HG02885 (cell line): ENCODE measurements around the gene MEDAG.

Experiments
- ATAC-seq: cut with Tn5 transposase; IDR thresholded peaks from one replicate; pipeline ENCODE4 v1.9.1; 2021; ENCODE audit warnings: mild to moderate bottlenecking; ENCODE audit not compliant: unreplicated experiment, poor library complexity

The MEDAG gene

DNA sequence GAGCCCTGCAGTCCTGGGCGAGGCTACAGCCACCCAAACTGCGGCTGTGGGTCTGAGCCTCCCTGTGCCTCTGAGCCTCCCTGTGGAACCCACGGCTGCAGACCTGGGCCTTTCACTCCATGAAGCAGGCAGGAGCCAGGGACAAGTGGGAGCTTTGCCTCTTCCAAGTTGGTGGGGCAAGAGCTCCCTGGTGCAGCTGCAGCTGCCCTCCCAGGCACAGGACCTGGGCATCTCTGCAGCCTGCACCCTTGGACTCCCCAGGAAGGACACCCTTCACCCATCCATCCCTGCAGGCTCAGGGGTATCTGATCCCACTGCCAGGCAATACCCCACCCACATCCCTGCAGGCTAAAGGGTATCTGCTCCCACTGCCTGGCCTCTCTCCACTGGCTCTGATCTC is 28.7 kb downstream of the MEDAG start:
- no peak for ATAC-seq

DNA sequence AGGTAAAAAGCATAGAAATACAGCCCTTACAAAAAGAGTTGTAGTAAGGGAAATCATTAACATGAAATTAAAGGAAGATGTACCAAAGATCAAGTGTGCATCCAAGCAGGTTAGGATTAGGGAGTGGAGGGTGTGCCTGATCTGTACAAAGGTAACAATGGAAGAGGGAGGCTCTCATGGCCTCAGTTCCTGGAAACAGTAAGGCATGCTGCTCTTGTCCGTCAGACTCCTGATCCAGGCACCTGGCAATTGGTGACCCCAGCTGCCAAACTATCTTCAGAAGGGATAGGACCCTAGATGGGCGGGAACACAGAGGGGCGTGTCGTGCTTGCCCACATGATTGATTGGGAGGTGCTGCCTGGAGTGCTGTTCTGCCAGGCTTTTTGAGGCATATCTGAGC is 30.9 kb downstream of the MEDAG start:
- ATAC-seq = no peak

DNA sequence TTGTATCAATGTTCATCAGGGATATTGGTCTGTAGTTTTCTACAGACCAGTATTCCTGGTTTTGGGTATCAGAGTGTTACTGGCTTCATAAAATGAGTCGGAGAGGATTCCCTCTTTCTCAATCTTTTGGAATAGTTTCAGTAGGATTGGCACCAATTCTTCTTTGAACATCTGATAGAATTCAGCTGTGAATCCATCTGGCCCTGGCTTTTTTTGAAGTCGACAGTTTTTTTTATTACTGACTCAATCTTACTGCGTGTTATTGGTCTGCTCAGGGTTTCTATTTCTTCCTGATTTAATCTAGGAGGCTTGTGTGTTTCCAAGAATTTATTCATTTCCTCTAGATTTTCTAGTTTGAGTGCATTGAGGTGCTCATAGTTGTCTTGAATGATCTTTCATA is 37.8 kb downstream of the MEDAG start:
- ATAC-seq = no peak

DNA sequence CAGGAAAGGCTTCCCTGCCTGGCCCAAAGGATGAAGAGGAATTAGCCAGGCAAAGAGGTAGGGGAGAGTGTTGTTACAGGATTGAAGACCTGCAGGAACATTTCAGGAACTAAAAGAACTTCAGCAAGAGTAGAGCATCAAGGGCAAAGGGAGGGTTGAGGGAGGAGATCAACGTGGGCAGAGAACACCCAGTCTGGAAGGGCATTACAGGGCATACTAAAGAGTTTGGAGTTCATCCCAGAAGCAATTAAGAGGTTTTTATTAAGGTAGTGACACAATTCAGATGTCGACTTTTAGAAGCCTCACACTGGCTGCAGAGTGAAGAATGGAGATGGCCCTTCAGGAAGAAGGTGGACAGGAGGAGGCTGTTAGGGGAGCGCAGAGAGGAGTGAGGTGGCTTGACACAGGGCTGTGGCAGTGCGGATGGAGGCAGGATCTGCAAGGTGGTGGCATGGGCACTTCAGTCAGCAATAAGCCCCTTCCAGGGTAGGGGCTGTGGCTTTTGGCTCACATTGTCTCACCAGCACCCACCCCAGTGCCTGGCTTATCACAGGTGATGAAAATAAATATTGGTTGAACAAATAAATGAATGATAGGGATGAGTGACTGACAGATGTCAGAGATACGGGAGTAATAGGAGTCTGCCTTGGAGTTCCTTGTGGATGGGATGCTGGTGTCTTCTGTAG is 51.3 kb downstream of the MEDAG start:
- no peak for ATAC-seq

DNA sequence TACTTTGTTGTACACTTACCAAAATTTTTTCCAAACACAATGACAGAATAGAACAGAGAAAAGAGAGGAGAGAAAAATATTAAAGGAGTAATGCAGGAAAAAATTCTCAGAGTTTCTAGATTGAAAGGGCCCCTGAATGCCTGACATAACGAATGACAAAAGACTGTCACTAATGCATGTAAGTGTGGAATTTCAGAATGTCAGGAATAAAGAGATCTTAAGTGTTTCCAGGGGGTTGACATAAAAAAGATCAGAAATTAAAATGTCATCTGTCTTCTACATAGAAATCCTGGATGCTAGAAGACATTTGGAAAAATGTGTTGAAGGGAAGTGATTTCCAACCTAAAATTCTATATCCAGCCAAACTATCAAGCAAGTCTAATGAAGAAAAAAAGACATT is 53.6 kb downstream of the MEDAG start:
- ATAC-seq = no peak

DNA sequence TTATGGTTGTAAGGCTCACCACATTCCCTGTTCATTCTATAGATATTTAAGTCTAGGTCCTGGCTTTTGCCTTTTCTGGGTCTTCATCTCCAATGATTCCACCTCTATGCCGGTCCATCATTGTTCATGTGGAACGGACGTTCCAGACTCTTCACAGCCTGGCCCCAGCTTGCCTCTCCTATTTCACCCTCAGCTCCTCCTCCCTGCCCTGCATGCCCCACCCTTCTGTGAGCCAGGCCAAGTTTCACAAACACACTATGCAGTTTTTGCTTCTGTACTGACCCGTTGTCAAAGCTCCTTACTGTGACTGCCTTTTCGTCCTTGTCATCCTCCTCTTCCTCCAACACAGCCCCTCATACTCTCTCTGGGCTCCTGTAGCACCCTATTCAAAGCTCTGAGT is 57.7 kb downstream of the MEDAG start:
- ATAC-seq = no peak

DNA sequence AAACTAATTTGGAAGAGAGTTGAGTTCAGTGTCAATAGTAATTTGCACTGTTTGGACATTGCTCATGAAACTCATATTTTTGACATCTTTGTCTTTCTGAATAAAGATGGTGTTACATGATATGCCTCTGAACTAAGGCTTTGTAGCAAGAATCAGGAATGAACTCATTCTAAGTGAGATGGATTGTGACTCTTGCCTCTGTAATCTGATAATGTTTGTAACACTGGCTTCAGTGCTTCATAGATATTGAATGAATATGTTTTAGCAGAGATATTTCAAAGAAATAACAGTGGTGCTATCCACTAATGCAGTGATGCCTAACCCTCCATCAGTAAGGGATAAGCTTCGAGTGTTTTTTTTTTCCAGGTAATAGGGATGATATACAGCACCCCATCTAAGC is 59.3 kb downstream of the MEDAG start:
- ATAC-seq = no peak

DNA sequence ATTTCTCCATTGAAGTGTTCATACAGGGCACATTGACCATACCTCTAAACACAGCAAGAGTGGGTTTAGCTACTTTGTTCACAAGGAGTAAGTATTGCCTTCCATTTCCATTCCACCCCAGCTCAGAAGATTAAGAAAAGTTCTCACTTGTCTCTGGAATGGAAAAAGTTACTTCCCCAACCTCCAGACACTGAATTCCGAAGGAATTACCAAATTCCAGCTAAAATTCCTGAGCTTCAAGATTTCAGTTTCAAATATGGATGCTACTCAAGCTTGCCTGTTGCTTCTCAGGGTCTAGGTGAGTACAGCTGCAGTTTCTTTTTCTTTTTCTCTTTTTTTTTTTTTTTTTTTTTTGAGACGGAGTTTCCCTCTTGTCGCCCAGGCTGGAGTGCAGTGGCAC is 60.0 kb downstream of the MEDAG start:
- no peak for ATAC-seq

DNA sequence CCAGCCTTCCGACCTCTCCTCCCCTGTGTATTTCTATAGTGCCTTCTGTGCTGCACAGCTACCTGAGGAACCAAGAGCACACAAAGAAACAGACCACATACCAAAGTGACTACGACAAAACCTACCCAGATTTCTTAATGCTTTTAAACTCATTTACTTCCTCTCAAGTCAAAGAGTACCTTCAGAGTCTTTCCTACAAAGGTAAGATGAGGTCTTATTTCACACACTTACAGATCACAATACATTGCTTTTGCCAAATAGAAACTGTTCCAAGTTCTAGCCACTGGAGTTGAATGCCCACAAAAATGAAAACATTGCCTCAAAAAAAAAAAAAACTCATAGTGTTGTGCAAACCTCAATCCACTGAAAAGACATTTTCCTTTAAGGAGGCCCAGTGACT is 62.8 kb downstream of the MEDAG start:
- ATAC-seq = no peak

DNA sequence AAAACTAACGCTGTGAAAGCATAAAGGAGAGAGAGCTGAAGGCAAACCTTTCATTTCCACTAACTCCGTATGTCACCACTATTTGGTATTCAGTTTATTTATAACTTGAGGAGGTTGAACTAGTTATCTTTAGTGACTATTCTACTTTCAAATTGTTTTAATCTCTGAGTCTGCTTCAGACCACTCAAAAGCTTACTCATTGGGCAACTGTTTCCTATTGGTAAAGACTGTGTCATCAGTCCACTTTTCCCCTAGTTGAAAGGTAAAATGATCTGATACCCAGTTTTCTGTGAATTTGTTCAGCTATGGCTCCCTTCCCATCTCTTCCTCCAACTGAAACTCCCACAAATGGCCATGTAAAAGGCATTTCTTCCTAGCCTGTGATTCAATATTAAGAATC is 65.5 kb downstream of the MEDAG start:
- ATAC-seq = no peak

DNA sequence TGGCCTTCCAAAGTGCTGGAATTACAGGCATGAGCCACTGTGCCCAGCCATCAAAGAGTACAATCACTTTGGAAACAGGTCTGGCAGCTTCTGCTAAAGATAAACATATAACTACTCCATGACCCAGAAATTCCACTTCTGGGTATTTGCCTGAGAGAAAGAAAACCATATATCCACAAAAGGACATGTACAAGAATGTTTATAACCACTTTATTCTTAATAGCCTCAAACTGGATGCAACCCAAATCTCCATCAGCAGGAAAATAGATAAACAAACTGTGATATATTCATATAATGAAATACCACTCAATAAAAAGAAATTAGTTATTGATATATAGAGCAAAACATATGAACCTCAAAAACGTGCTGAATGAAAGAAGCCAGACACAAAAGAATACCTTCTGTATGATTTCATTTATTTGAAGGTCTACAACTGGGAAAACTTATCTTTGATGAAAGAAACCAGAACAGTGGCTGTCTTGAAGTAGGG is 66.9 kb downstream of the MEDAG start:
- no peak for ATAC-seq

DNA sequence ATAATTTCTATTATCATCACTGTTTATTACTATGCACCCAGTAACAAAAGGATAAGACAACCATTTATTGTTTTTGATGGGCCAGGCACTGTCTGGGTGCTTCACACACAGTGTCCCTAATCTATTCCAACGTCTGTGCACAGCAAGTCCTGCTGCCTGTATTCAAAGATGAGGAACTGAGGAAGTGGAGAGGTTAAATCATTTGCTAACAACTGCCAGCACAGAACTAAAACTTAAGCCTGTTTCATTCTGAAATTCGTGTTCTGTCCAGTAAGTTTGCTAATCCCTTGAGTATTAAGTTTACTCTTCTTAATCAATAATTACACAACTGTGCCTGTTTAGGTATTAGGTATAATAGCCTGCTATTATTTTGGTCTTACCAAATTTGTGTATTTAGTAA is 68.3 kb downstream of the MEDAG start:
- ATAC-seq = no peak
